ENCODE measurements around the gene DNAJB9. TPM values are rescaled to one million over a fixed set of nuclear protein-coding genes. Genes with fewer than 3 reads are reported as not detected.

DNAJB9 gene
- total and polyA plus RNA-seq, 2 donors from 2014 or later = 31.3 to 33.5 TPM

DNA sequence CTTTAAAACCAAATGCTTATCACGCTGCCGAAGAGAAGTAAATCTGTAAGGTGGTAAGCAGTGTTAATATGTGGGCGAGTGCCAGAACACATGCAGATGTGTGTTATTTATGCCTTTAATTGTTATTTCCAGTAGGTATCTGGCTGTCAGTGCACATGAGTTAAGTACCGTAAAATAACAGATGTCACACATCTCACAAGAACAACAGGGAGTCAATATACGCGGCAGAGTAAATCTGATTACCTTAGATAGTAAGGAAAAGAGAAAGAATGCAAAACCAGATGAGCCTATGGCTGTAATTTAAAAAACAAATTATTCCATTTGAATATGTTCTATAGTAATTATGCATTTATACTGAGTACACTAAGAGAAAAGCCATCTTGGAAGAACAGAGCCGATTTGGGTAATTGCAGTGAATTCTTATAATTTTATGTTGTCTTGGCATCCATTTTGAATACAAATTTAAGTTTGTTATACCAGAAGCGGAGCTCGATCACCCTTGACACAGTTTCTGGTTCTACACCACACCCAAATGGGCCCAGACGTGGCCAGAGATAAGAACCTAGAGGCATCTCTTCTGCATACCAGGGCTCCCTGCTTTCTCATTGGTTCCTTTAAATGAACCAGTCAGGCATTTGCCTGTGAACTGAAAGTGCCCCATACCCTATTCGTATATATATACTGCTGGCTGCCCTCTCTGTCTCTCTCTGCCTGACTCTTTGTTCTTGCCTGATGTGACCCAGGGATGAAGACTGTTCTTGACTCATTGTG, 34.8 kb downstream of the DNAJB9 start:
- TF ChIP-seq, protein P1, sequence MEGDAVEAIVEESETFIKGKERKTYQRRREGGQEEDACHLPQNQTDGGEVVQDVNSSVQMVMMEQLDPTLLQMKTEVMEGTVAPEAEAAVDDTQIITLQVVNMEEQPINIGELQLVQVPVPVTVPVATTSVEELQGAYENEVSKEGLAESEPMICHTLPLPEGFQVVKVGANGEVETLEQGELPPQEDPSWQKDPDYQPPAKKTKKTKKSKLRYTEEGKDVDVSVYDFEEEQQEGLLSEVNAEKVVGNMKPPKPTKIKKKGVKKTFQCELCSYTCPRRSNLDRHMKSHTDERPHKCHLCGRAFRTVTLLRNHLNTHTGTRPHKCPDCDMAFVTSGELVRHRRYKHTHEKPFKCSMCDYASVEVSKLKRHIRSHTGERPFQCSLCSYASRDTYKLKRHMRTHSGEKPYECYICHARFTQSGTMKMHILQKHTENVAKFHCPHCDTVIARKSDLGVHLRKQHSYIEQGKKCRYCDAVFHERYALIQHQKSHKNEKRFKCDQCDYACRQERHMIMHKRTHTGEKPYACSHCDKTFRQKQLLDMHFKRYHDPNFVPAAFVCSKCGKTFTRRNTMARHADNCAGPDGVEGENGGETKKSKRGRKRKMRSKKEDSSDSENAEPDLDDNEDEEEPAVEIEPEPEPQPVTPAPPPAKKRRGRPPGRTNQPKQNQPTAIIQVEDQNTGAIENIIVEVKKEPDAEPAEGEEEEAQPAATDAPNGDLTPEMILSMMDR (IDR thresholded peaks at IDR 0.05; ENCODE audit: borderline replicate concordance, extremely low read depth, insufficient read depth) = no peak
- intact Hi-C loops (cut with DNase I) = no loop called here
- Histone ChIP-seq H3K4me1 (ENCODE audit: control insufficient read depth in 2 of 3, insufficient read depth in 2 of 3, low read depth in 1 of 3, low read length in 3 of 3) (peaks cover 0 to 13% (median under 1%) of the 10 kb centered on the region in 3 donors), H3K36me3 (ENCODE audit: control insufficient read depth in 2 of 3, insufficient read depth in 3 of 3, low read length in 3 of 3) (no peaks in the 10 kb centered on the region), H3K27me3 (ENCODE audit: control insufficient read depth, insufficient read depth, low read length) (no peaks in the 10 kb centered on the region), H3K27ac (ENCODE audit: low read depth in 2 of 2, low read length in 2 of 2) (no peak overlapping the region), H3K9me3 (ENCODE audit: control insufficient read depth in 2 of 3, insufficient read depth in 1 of 3, low read length in 3 of 3) (peaks cover 0 to 3% (median 0%) of the 10 kb centered on the region in 3 donors), H3K9ac (ENCODE audit: low read length in 3 of 3) (no peak overlapping the region), H3K4me3 (ENCODE audit: low read length in 3 of 3) (no peak overlapping the region)
- DNase-seq (no peak), FAIRE-seq (no peak)

DNA sequence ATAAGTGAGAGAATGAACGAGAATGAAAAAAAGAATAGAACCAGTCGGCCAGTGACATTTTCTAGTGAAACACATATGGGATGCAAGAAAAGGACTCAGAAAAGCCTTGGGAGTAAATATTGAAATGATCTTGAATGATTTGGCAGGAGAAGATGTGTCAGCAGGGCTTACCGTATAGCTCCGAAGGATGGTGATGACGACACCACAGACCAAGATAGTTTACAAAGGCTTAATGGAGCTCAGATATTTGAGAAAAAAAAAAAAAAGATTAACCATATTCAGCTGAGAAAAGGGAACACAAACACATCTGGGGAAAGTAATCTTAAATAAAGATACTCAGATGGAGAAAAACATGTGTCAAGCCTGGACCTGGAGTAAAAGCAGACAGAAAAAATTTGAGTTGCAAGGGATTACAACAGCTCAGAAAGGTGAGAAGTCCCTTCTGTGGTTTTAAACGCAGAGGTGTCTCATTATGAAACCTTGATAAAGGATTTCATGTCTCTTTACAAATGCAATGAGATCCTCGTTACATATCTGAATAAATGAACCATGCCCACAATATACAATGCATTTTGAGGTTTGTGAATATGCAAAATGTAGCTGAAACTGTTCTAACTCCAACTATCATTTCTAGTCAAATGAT, 36.0 kb downstream of the DNAJB9 start:
- H3K36me3 ChIP-seq (ENCODE audit: control insufficient read depth in 2 of 3, insufficient read depth in 3 of 3, low read length in 3 of 3) = no peaks in the 10 kb centered on the region
- no peak overlapping the region for H3K4me3 ChIP-seq (ENCODE audit: low read length in 3 of 3)
- DNase-seq (no peak), FAIRE-seq (no peak)
- no peak overlapping the region for H3K27ac ChIP-seq (ENCODE audit: low read depth in 2 of 2, low read length in 2 of 2)
- peaks cover 0 to 3% (median 0%) of the 10 kb centered on the region in 3 donors for H3K9me3 ChIP-seq (ENCODE audit: control insufficient read depth in 2 of 3, insufficient read depth in 1 of 3, low read length in 3 of 3)
- H3K27me3 ChIP-seq (ENCODE audit: control insufficient read depth, insufficient read depth, low read length) = no peaks in the 10 kb centered on the region
- intact Hi-C loops (cut with DNase I) = no loop called here
- peaks cover 0 to 9% (median 2%) of the 10 kb centered on the region in 3 donors for H3K4me1 ChIP-seq (ENCODE audit: control insufficient read depth in 2 of 3, insufficient read depth in 2 of 3, low read depth in 1 of 3, low read length in 3 of 3)
- H3K9ac ChIP-seq (ENCODE audit: low read length in 3 of 3) = no peak overlapping the region
- TF ChIP-seq, protein P1 (IDR thresholded peaks at IDR 0.05; ENCODE audit: borderline replicate concordance, extremely low read depth, insufficient read depth) = no peak

DNA sequence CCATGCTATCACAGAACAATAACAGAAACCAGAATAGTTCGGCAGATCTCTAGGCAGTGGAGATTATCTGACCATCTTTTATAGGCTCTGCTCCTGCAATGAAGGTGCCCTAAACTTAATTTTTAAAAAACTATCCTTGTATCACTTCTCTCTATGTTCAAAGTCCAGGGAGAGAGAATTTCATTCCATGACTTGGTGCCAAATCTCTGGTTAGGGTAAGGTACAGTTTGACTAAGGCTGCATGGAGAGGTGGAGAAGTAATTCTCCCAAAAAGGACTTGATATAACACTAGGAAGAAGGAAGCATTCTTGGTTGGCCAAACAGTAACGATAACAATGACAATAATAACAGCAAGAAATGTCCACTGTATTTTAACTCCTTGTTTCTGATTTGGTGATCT, 40.0 kb downstream of the DNAJB9 start:
- Histone ChIP-seq H3K9ac (ENCODE audit: low read length in 3 of 3) (no peak overlapping the region), H3K36me3 (ENCODE audit: control insufficient read depth in 2 of 3, insufficient read depth in 3 of 3, low read length in 3 of 3) (no peaks in the 10 kb centered on the region), H3K27ac (ENCODE audit: low read depth in 2 of 2, low read length in 2 of 2) (no peak overlapping the region), H3K9me3 (ENCODE audit: control insufficient read depth in 2 of 3, insufficient read depth in 1 of 3, low read length in 3 of 3) (peaks cover 0 to 3% (median 0%) of the 10 kb centered on the region in 3 donors), H3K4me3 (ENCODE audit: low read length in 3 of 3) (no peak overlapping the region), H3K4me1 (ENCODE audit: control insufficient read depth in 2 of 3, insufficient read depth in 2 of 3, low read depth in 1 of 3, low read length in 3 of 3) (peaks cover 0 to 19% (median 2%) of the 10 kb centered on the region in 3 donors), H3K27me3 (ENCODE audit: control insufficient read depth, insufficient read depth, low read length) (no peaks in the 10 kb centered on the region)
- no peak for DNase-seq
- intact Hi-C loops (cut with DNase I) = no loop called here
- FAIRE-seq = peak; percentile 29
- TF ChIP-seq, protein P1 (IDR thresholded peaks at IDR 0.05; ENCODE audit: borderline replicate concordance, extremely low read depth, insufficient read depth) = no peak

All from kidney (tissue), 14 donors.